Ectodermal cell (in vitro differentiated cells): ENCODE measurements around the gene C1orf116.

Experiments
- H3K27ac ChIP-seq: 2 replicates; pipeline ENCODE4 v1.7.0; 2013; ENCODE audit warnings: mild to moderate bottlenecking, low read depth, low read length; ENCODE audit not compliant: insufficient read depth, poor library complexity, severe bottlenecking
- H3K27me3 ChIP-seq: 2 replicates; pipeline ENCODE4 v1.7.0; 2013; ENCODE audit warnings: mild to moderate bottlenecking, low read length; ENCODE audit not compliant: insufficient read depth, control insufficient read depth, poor library complexity, severe bottlenecking
- H3K36me3 ChIP-seq: one replicate; pipeline ENCODE4 v1.7.0; 2013; ENCODE audit warnings: low read length; ENCODE audit not compliant: control insufficient read depth, insufficient read depth
- H3K4me1 ChIP-seq: one replicate; pipeline ENCODE4 v1.7.0; 2013; ENCODE audit warnings: low read length; ENCODE audit not compliant: control insufficient read depth, insufficient read depth
- H3K4me3 ChIP-seq: 2 replicates; pipeline ENCODE4 v1.7.0; 2013; ENCODE audit warnings: low read depth, low read length, control low read depth; ENCODE audit not compliant: insufficient read depth
- H3K9me3 ChIP-seq: 2 replicates; pipeline ENCODE4 v1.7.0; 2013; ENCODE audit warnings: mild to moderate bottlenecking, low read length, moderate library complexity; ENCODE audit not compliant: control insufficient read depth
- WGBS, 2 experiments: methylation state at CpG; one replicate each; pipeline ENCODE4 v1.1.7; 2013; ENCODE audit warnings: missing lambda C conversion rate in 2 of 2; 5-methylcytosine and 5-hydroxymethylcytosine counted together

C1orf116 gene

GRCh38 chr1:206974140-206974539 is 58.4 kb downstream of the C1orf116 start:
- Histone ChIP-seq H3K36me3 (no peaks in the 10 kb centered on the region), H3K4me3 (no peak overlapping the region), H3K9me3 (no peaks in the 10 kb centered on the region), H3K27ac (no peak overlapping the region), H3K4me1 (no peaks in the 10 kb centered on the region), H3K27me3 (no peaks in the 10 kb centered on the region)
- WGBS, 2 experiments = 88 to 93% methylated on average over 3 of the region's 3 CpGs

GRCh38 chr1:206972728-206973127 is 59.8 kb downstream of the C1orf116 start:
- H3K4me3 ChIP-seq = no peak overlapping the region
- H3K27ac ChIP-seq = no peak overlapping the region
- no peaks in the 10 kb centered on the region for H3K36me3 ChIP-seq
- H3K27me3 ChIP-seq = no peaks in the 10 kb centered on the region
- H3K9me3 ChIP-seq = no peaks in the 10 kb centered on the region
- no peaks in the 10 kb centered on the region for H3K4me1 ChIP-seq
- 92 to 93% methylated on average over 2 of the region's 2 CpGs for WGBS, 2 experiments

DNA sequence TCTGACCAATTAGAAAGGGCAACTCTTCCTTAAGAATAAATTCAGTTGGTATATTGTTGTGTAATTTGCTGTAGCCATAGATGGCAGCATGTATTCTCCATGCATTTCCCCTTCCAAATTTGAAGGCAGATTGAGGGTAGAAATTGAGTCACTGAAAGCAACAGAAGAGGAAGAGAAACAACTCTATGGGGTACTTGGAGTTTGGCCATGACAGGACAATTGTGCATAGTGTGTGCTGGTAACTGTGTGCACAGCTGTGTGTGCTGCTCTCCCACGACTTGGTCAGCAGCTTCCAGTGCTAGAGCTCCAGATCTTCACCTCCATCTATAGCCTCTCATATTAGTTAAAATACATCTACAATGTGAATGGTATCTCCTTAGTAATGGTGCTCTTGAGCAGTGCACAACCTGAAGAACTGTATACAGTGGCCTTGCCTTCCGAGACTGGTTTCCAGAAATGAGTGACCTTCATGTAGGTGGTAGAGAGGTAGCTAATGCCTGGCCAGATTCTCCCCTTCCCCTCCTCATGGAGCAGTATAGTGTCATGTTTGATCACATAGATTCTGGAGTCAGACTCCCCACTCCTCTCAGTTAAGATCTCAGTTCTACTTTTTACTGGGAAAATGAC is 61.4 kb downstream of the C1orf116 start:
- Histone ChIP-seq H3K36me3 (no peaks in the 10 kb centered on the region), H3K27ac (no peak overlapping the region), H3K9me3 (no peaks in the 10 kb centered on the region), H3K27me3 (no peaks in the 10 kb centered on the region), H3K4me3 (no peak overlapping the region), H3K4me1 (no peaks in the 10 kb centered on the region)
- WGBS, 2 experiments = 82 to 100% methylated on average over 2 of the region's 2 CpGs

GRCh38 chr1:206970446-206970845 is 62.1 kb downstream of the C1orf116 start, which contains the start of gene FCAMR:
FCAMR (minus strand) TSS chr1:206970460; CDS start chr1:206970125, 335 bp downstream.
- Histone ChIP-seq H3K27me3 (no peaks in the 10 kb centered on the region), H3K9me3 (no peaks in the 10 kb centered on the region), H3K36me3 (no peaks in the 10 kb centered on the region), H3K27ac (no peak within 1 kb of the TSS), H3K4me3 (no peak within 1 kb of the TSS), H3K4me1 (no peaks in the 10 kb centered on the region)
- WGBS, 2 experiments = 89 to 98% methylated on average over 2 of the region's 2 CpGs

GRCh38 chr1:206969090-206969489 is 63.5 kb downstream of the C1orf116 start:
- Histone ChIP-seq H3K27me3 (no peaks in the 10 kb centered on the region), H3K9me3 (no peaks in the 10 kb centered on the region), H3K4me1 (no peaks in the 10 kb centered on the region), H3K4me3 (no peak overlapping the region), H3K27ac (no peak overlapping the region), H3K36me3 (no peaks in the 10 kb centered on the region)
- WGBS, 2 experiments = 90 to 96% methylated on average over 5 of the region's 5 CpGs
